HepG2 (cell line): ENCODE results near the gene KATNB1. TPM values are rescaled to one million over a fixed set of nuclear protein-coding genes. Genes with fewer than 3 reads are reported as not detected.

Source experiments
- ATAC-seq: fragments of 200-7000 bp; cut with Tn5 transposase; 3 replicates; pipeline ENCODE4 v1.9.1; 2020; ENCODE audit warnings: mild to moderate bottlenecking, moderate library complexity
- BruUV-seq: library from RNA; stranded (reverse); fragments of 400-500 nt; replicated peaks from 2 replicates; lab custom pipeline; 2021; lab: Mats Ljungman, UMichigan
- CTCF ChIA-PET: fragments of 300-600 bp; formaldehyde crosslinking; extraction: SDS; loops from one replicate; lab custom pipeline; 2021; ENCODE audit warnings: low total read pairs, inconsistent platforms, low intra/inter-chr PET ratio; lab: Yijun Ruan, JAX
- POLR2A ChIA-PET: fragments of 350-600 bp; sonication (Branson Sonifier 250); formaldehyde crosslinking; loops from one replicate; lab custom pipeline; 2020; ENCODE audit warnings: antibody characterized with exemption, inconsistent platforms; lab: Yijun Ruan, JAX
- DNase-seq: peaks from one replicate; pipeline ENCODE4 v3.0.0-alpha.2; 2015; ENCODE audit warnings: low spot score
- FAIRE-seq: peaks from 3 replicates; lab custom pipeline; 2011; peaks lifted over from hg19 to GRCh38; lab: Jason Lieb, UNC
- H2AFZ ChIP-seq: one replicate; pipeline ENCODE4 v1.6.1; 2011; ENCODE audit warnings: low read length, inconsistent platforms
- H3K27ac ChIP-seq: fragments of 300-600 bp; 3 replicates; pipeline ENCODE4 v1.8.0; 2011; ENCODE audit warnings: mixed run types, mild to moderate bottlenecking, mixed read lengths, low read length, inconsistent platforms; ENCODE audit not compliant: insufficient read depth; ENCODE audit errors: extremely low read length
- H3K27me3 ChIP-seq, 2 experiments: fragments of 200-600 bp in 1 of 2; 2 replicates in 1 of 2; 3 replicates in 1 of 2; pipeline versions ENCODE4 v1.6.0 to v1.8.0; 2011; ENCODE audit warnings: low read length in 2 of 2, mild to moderate bottlenecking in 2 of 2, moderate library complexity in 2 of 2, inconsistent platforms in 1 of 2; ENCODE audit not compliant: insufficient read depth in 2 of 2, control insufficient read depth in 1 of 2
- H3K36me3 ChIP-seq, 2 experiments: fragments of 200-600 bp in 1 of 2; replicated peaks in 1 of 2; 2 replicates in 1 of 2; 3 replicates in 1 of 2; pipeline versions ENCODE4 v1.5.1 to v1.8.0; 2011; ENCODE audit warnings: low read length in 2 of 2, inconsistent platforms in 1 of 2; ENCODE audit not compliant: insufficient read depth in 2 of 2, control insufficient read depth in 1 of 2
- H3K4me1 ChIP-seq: 2 replicates; pipeline ENCODE4 v1.5.1; 2012; ENCODE audit warnings: low read length, inconsistent platforms; ENCODE audit not compliant: insufficient read depth
- H3K4me2 ChIP-seq: 2 replicates; pipeline ENCODE4 v1.6.0; 2011; ENCODE audit warnings: low read depth, low read length, inconsistent platforms
- H3K4me3 ChIP-seq, 3 experiments: fragments of 200-600 bp in 1 of 3; sonication (generic), shearing (Covaris generic) in 1 of 3; replicated peaks in 1 of 3; 2 replicates each; pipeline ENCODE4 v1.5.1; 2011 to 2016; ENCODE audit warnings: low read length in 3 of 3, inconsistent platforms in 2 of 3, low read depth in 2 of 3, mild to moderate bottlenecking in 2 of 3, control low read depth in 1 of 3, mixed read lengths in 1 of 3; ENCODE audit not compliant: insufficient read depth in 1 of 3
- H3K79me2 ChIP-seq: one replicate; pipeline ENCODE4 v1.6.1; 2011; ENCODE audit warnings: low read length, inconsistent platforms; ENCODE audit not compliant: insufficient read depth
- H3K9ac ChIP-seq: 2 replicates; pipeline ENCODE4 v1.6.0; 2011; ENCODE audit warnings: mild to moderate bottlenecking, low read depth, low read length, inconsistent platforms; ENCODE audit not compliant: insufficient read depth
- H3K9me3 ChIP-seq: 2 replicates; pipeline ENCODE4 v1.5.1; 2012; ENCODE audit warnings: mild to moderate bottlenecking, low read length
- H4K20me1 ChIP-seq: 2 replicates; pipeline ENCODE4 v1.6.0; 2011; ENCODE audit warnings: inconsistent platforms, mild to moderate bottlenecking, low read length, moderate library complexity; ENCODE audit not compliant: insufficient read depth
- CBX5 ChIP-seq: sonication (generic); formaldehyde crosslinking; IDR thresholded peaks from 2 replicates; pipeline ENCODE4 v1.4.0; 2020; ENCODE audit warnings: missing genetic modification reagents, borderline replicate concordance
- FOXM1 ChIP-seq: sonication (generic); formaldehyde crosslinking; IDR thresholded peaks from 2 replicates; pipeline ENCODE4 v1.5.0; 2020; ENCODE audit warnings: missing genetic modification reagents
- KDM4B ChIP-seq: sonication (generic); formaldehyde crosslinking; IDR thresholded peaks from 2 replicates; pipeline ENCODE4 v1.4.0; 2020; ENCODE audit warnings: missing genetic modification reagents
- KLF12 ChIP-seq: sonication (generic); formaldehyde crosslinking; IDR thresholded peaks from 2 replicates; pipeline ENCODE4 v1.4.0; 2020; ENCODE audit warnings: missing genetic modification reagents, borderline replicate concordance
- MTERF4 ChIP-seq: sonication (generic); formaldehyde crosslinking; IDR thresholded peaks from 2 replicates; pipeline ENCODE4 v1.8.0; 2023; ENCODE audit warnings: mild to moderate bottlenecking, missing genetic modification reagents
- NFYC ChIP-seq: IDR thresholded peaks from 2 replicates; pipeline ENCODE4 v1.6.1; 2016; ENCODE audit warnings: missing genetic modification reagents, missing compliant biosample characterization
- NKX3-1 ChIP-seq: sonication (generic); formaldehyde crosslinking; IDR thresholded peaks from 2 replicates; pipeline ENCODE4 v1.5.0; 2020; ENCODE audit warnings: missing genetic modification reagents
- ZBTB26 ChIP-seq: IDR thresholded peaks from 2 replicates; pipeline ENCODE4 v1.6.1; 2016; ENCODE audit warnings: missing compliant biosample characterization, missing genetic modification reagents, borderline replicate concordance
- ZNF143 ChIP-seq: sonication (generic); formaldehyde crosslinking; IDR thresholded peaks from 2 replicates; pipeline ENCODE4 v1.4.0; 2020; ENCODE audit warnings: missing genetic modification reagents
- ZNF234 ChIP-seq: sonication (generic); formaldehyde crosslinking; conservative IDR thresholded peaks from 2 replicates; pipeline ENCODE4 v1.5.1; 2020; ENCODE audit warnings: mild to moderate bottlenecking, missing genetic modification reagents
- ZNF33B ChIP-seq: sonication (generic); formaldehyde crosslinking; IDR thresholded peaks from 2 replicates; pipeline ENCODE4 v1.5.1; 2020; ENCODE audit warnings: mild to moderate bottlenecking, missing genetic modification reagents
- ZNF549 ChIP-seq: sonication (generic); formaldehyde crosslinking; IDR thresholded peaks from 2 replicates; pipeline ENCODE4 v1.5.0; 2020; ENCODE audit warnings: missing genetic modification reagents
- WGBS: methylation state at CpG from one replicate; pipeline ENCODE4 v1.1.6; 2017; ENCODE audit warnings: low lambda C conversion rate; 5-methylcytosine and 5-hydroxymethylcytosine counted together
- in situ Hi-C: cut with HindIII; loops from 2 replicates; pipeline ENCODE4 v1.10.0; 2017; ENCODE audit warnings: low pct_unique_long_range_greater_than_20kb; ENCODE audit not compliant: extremely low pct_ligation_motif_present
- intact Hi-C: fragments of 100-400 bp; cut with micrococcal nuclease; formaldehyde crosslinking; loops from one replicate; pipeline ENCODE4 v1.10.0; 2022; ENCODE audit not compliant: unreplicated experiment
- polyA plus RNA-seq, 8 experiments: library from polyadenylated mRNA; depleted of rRNA in 3 of 8; stranded (reverse) in 7 of 8; unstranded in 1 of 8; fragments of >200 nt; fragmentation: Illumina TruSeq in 4 of 8; extraction: Trizol in 4 of 8; gene quantifications; 2 replicates each; pipeline versions ENCODE4 v1.2.1 to v1.2.3, GENCODE V29; 2011 to 2016; ENCODE audit warnings: low read depth in 4 of 8, missing spikeins in 1 of 8, mixed read lengths in 1 of 8; ENCODE audit not compliant: insufficient read depth in 1 of 8
- total RNA-seq, 5 experiments: library from RNA; depleted of rRNA; stranded (reverse); fragments of >200 nt; fragmentation: Illumina TruSeq; extraction: Trizol; gene quantifications; 2 replicates each; pipeline ENCODE4 v1.2.3, GENCODE V29; 2016; ENCODE audit warnings: low read depth in 1 of 5

Gene KATNB1
- total and polyA plus RNA-seq, 2 of the 13 experiments (the other 11 are each of a cell fraction or from before 2014, with no cell fraction given) = 31.5 to 43.5 TPM

- ChIA-PET POLR2A (interaction anchor here (1.0 kb wide), 1 partner anchor 12 kb away, joined by 5 read pairs; the partner anchor contains the start of gene KATNB1), CTCF (no interaction called here)
- H3K9ac ChIP-seq = no peak overlapping the region
- ATAC-seq = no peak
- H3K36me3 ChIP-seq = peaks cover 13 to 24% of the 10 kb centered on the region in 2 experiments; a peak in 4 of 5 replicates
- no TSS peak for BruUV-seq
- no peak overlapping the region for H3K4me3 ChIP-seq
- no peaks in the 10 kb centered on the region for H4K20me1 ChIP-seq
- no peaks in the 10 kb centered on the region for H3K79me2 ChIP-seq
- WGBS = 97% methylated on average over 12 of the region's 12 CpGs
- no peak for DNase-seq
- no peak overlapping the region for H3K4me2 ChIP-seq
- no peaks in the 10 kb centered on the region for H3K9me3 ChIP-seq
- H3K4me1 ChIP-seq = no peaks in the 10 kb centered on the region
- H3K27ac ChIP-seq = no peak overlapping the region
- intact Hi-C loops = no loop called here
- TF ChIP-seq KLF12 (no peak), NFYC (CRISPR knock-in tag) (no peak), ZNF234 (CRISPR knock-in tag) (no peak), KDM4B (CRISPR knock-in tag) (no peak), NKX3-1 (CRISPR knock-in tag) (no peak), ZNF33B (CRISPR knock-in tag) (no peak), ZBTB26 (CRISPR knock-in tag) (no peak), FOXM1 (no peak)
- TF ChIP-seq, all 625 proteins: peak for 0
- in situ Hi-C loops = no loop called here
- no peak for FAIRE-seq
- Histone ChIP-seq H2AFZ (no peak overlapping the region), H3K27me3 (no peaks in the 10 kb centered on the region)
Measured at GRCh38 chr16:57747496-57747895, 11.9 kb downstream of the KATNB1 start.

GRCh38 chr16:57747996-57748395 lies 12.4 kb downstream of the KATNB1 start:
- no peak overlapping the region for H2AFZ ChIP-seq
- in situ Hi-C loops = no loop called here
- H3K79me2 ChIP-seq = no peaks in the 10 kb centered on the region
- no peak overlapping the region for H3K4me3 ChIP-seq
- H3K27ac ChIP-seq = no peak overlapping the region
- H3K4me2 ChIP-seq = no peak overlapping the region
- H3K27me3 ChIP-seq = no peaks in the 10 kb centered on the region
- WGBS = 92% methylated on average over 2 of the region's 6 CpGs
- no peaks in the 10 kb centered on the region for H4K20me1 ChIP-seq
- H3K36me3 ChIP-seq = peaks cover 15 to 23% of the 10 kb centered on the region in 2 experiments; a peak in 3 of 5 replicates
- ATAC-seq (no peak), FAIRE-seq (no peak), DNase-seq (no peak)
- H3K4me1 ChIP-seq = no peaks in the 10 kb centered on the region
- H3K9me3 ChIP-seq = no peaks in the 10 kb centered on the region
- BruUV-seq = no TSS peak
- POLR2A ChIA-PET = interaction anchor here (1.0 kb wide), 1 partner anchor 13 kb away, joined by 5 read pairs; the partner anchor contains the start of gene KATNB1
- CTCF ChIA-PET = no interaction called here
- no peak overlapping the region for H3K9ac ChIP-seq
- intact Hi-C loops = no loop called here
- TF ChIP-seq MTERF4 (CRISPR knock-in tag) (no peak), ZNF549 (CRISPR knock-in tag) (no peak), CBX5 (CRISPR knock-in tag) (no peak), ZNF143 (CRISPR knock-in tag) (no peak)
